GM19455 (cell line): ENCODE measurements around the gene LNX2.

Source experiments
- ATAC-seq: cut with Tn5 transposase; IDR thresholded peaks from one replicate; pipeline ENCODE4 v1.9.1; 2021; ENCODE audit not compliant: unreplicated experiment

LNX2 gene

DNA sequence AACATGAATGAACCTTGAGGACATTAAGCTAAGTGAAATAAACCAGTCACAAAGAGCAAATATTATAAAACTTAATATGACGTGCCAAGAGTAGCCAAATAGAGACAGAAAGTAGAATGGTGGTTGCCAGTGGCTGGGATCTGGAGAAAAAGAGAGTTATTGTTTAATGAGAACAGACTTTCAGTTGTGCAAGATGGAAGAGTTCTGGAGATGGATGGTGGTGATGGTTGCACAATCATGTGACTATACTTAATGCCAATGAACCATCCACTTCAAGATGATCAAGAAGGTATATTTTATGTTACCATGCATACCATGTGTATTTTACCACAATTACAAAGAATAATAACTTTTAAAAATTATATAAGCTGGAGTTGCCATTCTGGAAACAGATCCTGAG, 104.2 kb downstream of the LNX2 start:
- ATAC-seq = no peak

DNA sequence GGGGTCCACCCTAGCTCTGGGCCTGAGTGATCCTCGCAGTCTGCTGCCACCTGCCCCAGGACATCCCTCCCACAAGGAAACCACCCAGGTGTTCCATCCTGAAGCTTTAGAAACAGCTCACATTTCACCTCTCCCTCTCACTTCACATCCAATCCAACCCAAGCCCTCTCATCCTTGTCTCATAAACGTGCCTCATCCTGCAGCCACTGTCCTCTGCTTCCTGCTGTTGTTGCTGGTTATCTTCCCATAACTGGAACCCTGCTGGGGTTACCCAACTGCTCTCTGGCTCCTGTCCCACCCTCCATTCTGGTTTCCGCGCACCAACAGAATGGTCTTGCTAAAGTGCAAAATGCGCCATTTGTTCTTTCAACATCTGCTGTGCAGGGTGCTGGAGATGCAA, 110.2 kb downstream of the LNX2 start:
- no peak for ATAC-seq

DNA sequence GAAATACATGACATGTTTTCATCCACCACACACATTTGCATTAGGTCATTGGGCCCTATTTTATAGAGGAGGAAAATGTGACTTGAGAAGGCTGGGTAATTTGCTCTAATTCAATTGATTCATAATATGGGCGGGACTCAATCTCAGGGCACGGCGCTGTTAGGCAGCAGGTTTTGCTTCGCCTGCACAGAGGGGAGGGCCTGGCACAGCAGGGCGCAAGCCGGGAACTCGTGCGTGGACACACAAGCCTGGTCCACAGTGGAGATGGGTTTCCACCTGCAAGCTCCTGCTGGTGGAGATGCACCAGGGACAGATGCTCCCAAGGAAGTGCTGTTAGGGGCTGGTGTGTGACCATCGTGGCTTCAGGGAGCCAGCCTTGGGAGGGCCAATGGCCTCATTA, 111.5 kb downstream of the LNX2 start:
- no peak for ATAC-seq

DNA sequence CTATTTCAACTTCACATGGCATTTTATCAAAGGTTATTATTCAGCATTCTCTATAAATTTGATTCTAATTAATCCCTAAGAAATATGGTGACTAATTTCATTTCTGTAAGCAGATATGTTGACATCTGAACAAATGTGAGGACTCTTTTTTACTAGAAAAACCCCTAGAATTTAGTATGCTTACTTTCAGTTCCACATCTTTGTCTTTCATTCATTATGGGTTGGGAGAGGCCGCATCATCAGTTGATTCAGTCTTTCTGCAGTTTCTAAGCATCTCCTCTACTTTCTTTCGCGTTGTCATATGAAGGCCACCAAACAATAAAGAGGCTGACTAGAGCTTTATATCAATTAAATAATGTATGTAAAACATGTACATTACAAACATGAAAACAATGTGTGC, 114.5 kb downstream of the LNX2 start:
- no peak for ATAC-seq

DNA sequence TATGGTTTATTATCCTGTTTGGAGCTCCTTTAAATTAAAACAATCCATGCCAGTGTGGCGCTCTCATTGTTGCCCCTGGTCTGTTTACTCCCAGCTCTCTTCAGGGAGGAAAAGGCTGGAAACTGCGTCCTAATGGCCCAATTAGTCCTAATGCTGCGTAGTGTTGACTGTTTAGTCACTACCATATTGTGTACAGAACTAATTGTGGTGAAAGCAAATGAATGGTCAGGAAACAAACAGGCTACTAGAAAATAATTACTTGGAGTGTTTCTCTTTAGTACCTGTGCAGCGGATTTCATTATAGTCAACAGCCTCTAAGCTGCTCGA, 115.5 kb downstream of the LNX2 start:
- ATAC-seq = no peak

DNA sequence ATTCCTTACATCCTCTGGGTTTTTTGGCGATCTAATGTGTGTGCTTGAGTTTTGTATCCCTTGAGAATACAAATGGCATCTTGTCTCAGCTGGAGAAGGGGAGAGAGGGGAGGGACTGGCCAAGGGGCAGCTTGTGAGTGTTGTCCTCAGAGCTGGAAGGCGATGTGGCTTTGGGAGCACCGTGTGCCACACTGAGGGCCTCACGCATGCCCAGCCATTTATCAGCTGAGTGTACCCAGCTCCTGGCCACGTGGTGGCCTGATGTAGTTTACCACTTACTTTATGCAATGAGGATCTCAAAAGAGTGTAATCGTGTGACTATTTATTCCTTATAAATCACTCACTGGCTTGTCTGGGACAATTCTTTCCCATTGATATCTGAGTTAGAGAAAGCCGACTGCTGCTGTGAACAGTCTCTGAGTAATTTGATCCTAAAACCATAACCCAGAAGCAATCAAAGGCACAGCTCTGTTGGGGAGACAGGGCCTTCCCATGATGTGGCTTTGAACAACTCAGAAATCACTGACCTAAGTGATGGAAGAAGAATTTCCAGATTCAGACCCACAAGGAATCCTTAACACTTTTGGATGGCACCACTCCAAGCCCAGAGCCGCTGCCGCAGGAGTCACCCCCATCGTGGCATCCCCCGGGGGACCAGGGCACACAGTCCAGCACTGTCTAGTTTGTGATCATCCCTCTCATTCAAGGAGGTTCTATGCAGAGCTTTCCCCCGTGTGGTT, 116.0 kb downstream of the LNX2 start:
- no peak for ATAC-seq

DNA sequence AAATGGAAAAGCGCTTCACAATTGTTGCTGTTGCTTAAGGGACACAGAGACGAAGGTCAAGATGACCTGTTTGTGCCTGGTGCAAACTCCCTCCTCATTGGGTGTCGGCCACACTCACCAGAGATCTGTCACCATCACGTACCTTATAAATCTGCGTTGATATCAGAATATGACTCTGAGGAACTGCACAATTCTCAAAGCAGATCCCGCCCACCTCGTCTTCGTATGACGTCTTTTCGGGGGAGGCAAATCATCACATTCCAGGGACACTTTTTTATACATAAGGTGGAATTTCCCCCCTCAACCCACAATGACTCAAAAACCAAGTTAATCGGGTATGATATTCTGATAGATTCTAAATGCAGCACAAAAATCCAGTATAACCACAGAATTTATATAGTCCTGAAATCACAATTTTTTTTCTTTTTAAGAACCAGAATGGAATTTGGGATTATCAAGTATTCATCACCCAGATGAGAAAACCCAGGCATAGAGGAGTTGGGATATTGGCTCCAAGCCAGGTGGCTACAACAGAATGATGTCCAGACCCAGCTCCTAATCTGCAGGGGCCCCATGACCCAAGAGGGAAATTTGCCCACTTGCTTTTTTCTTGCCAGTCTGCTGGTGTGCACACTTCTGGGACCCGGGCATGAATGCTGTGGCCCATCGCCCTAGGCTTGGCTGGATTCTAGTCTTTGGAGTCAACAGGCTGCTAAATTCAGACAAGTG, 119.4 kb downstream of the LNX2 start:
- ATAC-seq = no peak

DNA sequence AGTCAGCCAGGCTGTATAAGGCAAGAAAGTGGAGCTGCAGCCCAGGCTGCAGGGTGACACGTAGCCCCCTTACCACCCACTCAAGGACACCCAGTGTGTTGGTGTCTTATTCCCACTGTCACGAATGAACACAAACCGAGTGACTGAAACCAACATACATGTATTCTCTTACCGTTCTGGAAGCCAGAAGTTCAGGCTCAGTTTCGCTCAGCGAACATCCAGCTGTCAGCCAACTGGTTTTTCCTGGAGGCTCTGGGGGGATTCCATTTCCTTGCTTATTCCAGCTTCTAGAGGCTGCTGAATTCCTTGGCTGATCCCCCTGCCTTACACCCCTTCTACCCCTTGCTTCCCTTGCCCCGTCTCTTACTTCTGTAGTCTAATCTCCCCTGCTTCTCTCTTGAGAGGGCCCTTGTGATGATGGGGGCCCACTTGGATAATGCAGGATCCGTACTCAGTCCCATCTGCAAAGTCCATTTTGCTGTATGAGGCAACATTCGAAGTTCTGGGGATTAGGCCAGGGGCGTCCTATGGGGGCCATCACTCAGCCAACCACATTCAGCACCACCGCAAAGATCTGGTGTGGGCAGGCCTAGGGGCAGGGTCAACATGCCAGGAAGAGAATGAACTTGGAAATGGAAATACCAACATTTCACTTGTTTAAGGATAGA, 122.6 kb downstream of the LNX2 start:
- no peak for ATAC-seq

DNA sequence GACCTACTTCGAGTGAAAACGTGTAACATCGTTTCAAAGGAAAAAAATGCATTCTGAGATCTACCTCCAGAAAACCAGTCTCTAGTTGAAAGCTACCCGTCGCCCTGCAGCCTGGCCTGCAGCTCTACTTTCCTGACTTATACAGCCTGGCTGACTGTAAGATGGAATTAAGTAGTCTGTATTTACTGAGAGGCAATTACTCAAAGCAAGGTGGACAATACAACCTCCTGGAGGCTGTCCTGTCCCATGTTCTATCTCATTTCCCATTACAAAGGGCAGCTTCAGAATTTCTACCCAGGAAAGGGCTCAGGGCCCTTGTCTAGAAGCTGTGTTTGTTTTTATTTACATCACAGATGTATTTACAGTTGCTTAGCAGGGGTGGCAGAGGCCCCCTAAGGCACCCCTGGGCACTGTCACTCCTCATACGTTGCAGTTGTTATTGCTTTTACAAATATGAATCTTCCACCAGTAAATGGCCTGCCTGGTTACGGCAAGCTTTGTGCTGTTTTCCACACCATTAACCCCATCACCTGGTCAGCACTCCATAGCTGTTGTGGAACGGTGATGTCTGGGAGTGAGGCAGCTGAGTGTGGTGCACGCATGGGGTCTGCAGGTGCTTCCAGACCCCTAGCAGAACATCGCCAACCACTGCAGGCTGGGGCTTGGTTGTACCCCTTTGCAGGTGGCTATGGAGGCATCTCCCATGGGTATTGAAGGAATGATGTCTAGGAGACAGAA, 123.6 kb downstream of the LNX2 start:
- no peak for ATAC-seq

DNA sequence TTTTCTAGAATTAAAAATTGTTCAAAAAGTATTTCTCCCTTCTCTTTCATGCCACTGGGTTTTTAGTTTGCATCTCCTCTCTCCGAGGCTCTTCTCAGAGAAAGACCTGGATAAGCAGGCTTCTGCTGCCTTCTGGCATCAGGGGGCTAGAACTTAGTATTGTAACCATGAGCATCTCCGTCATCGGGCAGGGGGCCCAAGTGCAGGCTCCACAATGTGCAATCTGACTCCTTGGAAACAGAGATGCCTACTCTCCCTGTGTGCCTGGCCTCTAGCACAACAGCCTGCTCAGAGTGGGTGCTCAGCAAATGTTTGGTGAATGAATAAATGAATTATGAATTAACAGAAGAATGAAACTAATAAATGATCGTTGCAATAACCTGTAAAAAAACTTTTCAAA, 124.3 kb downstream of the LNX2 start:
- no peak for ATAC-seq
